GM18907 (cell line): ENCODE results near the gene TBL1Y.
"Not testable (repeated sequence)": the region's sequence is repeated elsewhere in the genome, so short reads cannot be mapped to it uniquely, and the experiment has no call there.

Experiments used
- ATAC-seq: cut with Tn5 transposase; IDR thresholded peaks from one replicate; pipeline ENCODE4 v1.9.1; 2021; ENCODE audit warnings: mild to moderate bottlenecking, moderate library complexity; ENCODE audit not compliant: unreplicated experiment

The TBL1Y gene

DNA sequence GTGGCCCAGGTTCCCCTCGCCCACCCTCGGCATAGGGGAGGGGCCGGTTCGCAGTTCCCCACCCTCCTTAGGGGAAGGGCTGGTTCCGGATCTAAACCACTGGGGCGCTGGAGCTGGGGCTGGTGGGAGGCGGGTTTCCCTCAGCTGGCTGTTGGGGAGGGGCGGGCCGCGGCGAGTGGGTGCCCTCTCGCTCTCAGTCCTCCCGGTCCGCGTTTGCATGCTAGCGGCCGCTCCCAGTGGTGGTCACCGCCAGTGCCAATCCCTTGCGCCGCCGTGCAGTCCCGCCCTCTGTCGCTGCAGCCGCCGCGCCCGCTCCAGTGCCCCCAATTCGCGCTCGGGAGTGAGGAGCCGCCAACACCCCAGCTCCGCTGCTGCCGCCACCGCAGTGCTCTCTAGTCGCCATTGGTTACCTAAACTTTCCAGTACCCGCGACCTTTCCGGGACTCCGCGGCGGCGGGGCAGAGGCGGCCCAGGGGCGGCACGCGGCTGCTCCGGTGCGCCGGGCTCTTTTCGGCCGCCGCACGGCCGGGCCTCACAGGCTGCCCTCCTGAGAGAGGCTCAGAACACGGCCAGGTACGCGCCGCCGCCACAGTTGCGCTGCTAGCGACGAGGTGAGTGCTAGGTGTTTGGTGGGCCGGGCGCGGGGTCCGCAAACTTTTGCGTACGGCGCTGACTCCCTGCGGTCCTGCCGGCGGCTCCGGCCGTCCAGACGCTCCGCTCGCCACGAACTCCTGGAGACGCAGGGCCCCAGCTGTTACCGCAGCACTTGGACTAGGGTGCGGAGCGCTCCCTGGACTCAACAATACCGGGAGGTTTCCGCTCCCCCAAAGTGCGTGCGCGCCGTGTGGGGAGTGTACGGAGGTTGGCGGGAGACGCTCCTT is at the start of gene TBL1Y:
TSS of gene TBL1Y (plus strand) at position 326 of the 881 bp plus-strand sequence. CDS start 114,388 bp downstream, outside the sequence.
- no peak for ATAC-seq

DNA sequence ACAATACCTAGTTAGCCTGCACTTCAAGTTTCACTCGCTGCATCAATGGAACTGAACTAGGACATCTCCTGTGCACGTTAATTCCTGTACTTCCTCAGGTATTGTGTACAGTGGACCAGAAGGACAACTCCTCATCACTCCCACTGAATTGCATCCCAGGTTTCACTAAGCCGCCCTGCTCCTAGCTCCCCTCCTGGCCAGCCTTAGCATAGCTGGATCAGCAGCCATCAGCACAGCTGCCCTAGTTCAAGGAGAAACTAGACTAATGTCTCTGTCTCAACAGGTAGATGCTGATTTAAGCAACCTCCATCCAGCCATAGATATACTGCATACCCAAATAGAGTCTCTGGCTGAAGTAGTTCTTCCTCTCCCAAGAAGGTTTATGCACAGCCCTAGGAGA is 16.0 kb upstream of the TBL1Y start:
- no peak for ATAC-seq

DNA sequence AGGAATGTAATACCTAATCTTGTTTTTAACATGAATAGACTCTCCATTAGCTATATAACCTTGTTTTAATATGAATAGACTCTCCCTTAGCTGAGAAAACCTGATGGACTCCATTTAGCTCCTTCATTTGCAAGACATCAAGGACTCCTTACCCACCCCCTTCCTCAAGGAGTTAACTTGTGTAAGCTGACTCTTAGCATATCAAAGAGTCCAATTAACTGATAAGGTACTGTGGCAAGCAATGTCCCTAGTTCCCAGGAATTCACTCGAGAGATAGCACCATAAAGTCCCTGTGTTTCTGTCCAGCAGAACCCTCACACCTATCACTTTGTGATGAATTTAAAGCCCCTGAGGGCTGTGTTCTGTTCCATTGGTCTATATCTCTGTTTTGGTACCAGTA is 15.3 kb upstream of the TBL1Y start:
- no peak for ATAC-seq

DNA sequence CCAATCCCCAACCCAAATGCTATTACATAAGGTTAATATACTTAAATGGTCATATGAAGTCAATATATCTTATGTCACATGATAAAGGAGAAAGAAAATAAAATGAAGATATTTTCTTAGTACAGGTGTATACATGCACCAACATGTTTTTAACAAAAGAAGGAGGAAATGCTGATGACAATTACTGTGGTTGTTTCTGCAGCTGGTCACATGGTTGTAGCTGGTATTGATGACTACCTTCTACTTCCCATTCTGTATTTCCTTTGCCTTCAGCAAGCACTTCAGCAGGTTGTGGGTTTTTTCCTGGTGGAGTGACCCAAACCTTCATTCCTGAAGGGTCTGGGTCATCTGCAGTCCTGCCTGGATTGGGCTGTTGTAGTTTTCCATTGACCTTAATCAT is 8.4 kb upstream of the TBL1Y start:
- not testable (repeated sequence) for ATAC-seq

DNA sequence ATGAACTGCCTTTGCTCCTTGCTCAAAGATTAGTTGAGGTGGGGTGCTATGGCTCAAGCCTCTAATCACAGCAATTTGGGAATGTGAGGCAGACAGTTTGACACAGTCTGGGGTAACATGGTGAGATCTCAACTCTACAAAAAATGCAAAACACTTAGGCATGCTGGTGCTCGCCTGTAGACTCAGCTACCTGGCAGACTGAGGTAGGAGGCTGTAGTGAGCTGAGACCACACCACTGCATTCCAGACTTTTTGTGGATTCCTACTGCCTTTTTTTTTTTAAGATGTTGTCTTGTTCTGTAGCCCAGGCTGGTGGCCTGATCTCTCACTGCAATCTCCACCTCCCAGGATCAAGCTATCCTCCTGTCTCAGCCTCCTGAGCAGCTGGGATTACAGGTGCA is 2.9 kb upstream of the TBL1Y start:
- ATAC-seq = no peak

DNA sequence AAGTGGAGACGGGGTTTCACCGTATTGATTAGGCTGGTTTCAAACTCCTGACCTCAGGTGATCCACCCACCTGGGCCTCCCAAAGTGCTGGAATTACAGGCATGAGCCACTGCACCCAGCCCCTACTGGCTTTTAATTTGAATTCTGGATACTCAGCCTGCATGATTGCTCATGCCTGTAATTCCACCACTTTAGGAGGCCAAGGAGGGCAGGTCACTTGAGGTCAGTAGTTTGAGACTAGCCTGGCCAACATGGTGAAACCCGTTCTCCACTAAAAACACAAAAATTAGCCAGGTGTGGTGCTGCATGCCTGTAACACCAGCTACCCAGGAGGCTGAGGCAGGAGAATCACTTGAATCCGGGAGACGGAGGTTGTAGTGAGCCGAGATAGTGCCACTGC is 2.5 kb upstream of the TBL1Y start:
- ATAC-seq = not testable (repeated sequence)

DNA sequence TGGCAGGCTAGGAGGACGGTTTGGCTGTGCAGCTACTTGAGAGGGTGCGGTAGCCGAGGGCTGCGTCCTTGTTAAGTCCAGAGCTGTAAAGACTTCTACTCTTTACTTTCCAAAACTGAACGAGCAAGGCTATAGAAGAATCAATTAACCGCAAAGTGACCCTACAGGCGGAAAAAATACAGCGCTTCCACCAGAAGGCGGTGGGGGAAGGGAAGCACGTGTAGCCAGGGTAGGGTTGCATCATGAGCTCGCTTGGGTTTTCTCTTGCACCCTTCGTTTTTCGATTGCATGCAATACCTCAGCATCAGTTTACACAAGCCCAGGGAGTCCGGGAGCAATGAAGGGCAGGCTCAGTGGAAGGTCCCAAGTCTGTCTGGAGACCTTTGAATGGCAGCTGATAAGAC is 1.4 kb upstream of the TBL1Y start:
- no peak for ATAC-seq

DNA sequence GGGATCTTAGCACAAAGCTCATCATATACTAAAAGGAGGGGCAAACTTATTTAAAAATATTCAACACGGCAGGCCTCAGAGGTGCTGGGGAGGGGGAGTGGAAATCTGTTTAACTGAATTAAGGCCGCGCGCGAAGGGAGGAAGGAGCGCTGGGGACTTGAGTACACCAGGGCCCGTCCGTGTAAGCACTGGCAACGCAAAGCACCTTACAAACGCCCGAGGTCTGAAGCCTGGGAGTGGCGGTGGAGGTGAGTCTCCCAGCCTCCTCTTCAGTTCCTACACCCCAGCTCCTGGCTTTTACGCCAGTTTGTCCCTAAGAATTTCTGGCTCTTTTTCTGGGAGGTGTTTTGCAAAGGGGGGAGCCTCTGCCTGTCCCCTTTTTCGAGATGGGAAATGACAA is 641 bp upstream of the TBL1Y start:
- ATAC-seq = no peak

DNA sequence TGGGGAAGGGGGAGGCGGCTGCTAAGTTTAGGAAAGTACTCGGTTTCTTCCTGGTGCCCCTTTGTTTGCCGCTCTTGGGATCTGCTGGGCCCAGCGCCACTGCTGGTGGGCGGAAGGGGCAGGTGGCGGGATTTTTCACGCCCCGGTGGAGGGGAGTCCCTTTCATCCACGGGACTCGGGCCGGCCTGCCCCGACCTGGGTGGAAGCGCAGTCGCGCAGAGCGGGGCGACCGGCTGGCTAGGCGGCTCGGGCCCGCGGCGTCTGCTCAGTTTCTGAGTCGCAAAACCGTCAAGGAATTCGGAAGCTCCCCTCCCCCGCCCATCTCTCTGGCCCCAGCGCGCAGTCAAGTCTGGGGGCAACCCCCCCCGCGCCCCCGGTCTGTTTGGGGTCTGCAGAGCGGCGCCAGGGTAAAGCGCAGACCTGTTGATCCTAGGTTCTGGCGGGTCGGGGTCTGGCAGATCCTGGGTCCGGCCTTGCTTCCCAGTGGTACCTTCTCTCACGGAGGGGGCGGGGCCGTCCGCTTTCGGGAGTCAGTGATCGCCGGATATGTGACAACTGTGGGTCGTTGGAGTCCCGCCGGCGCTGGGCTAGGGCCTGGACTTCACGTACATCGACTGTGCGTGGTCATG is 870 bp downstream of the TBL1Y start, which contains the start of gene AMELY:
TSS of gene AMELY (minus strand) at position 500 of the 629 bp plus-strand sequence. CDS start 39,144 bp downstream, outside the sequence.
- ATAC-seq = no peak

DNA sequence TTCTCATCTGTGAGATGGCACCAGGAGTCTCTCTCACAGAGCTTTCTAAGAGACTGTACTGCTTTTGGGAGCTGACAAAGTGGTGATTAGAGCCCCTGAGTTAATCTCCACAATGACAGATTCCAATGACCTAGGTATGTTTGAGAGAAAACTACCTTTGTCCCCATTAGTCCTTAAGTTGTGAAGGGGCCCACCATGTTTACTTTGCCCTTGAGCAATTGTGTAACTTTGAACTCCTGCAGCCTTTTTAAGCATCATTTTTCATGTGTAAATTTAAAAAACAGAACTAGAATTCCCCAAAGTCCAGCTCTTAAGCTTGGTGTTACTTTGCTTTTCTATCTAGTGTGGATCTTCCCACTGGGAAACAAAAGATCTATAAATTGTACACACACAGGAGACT is 2.9 kb downstream of the TBL1Y start:
- no peak for ATAC-seq

DNA sequence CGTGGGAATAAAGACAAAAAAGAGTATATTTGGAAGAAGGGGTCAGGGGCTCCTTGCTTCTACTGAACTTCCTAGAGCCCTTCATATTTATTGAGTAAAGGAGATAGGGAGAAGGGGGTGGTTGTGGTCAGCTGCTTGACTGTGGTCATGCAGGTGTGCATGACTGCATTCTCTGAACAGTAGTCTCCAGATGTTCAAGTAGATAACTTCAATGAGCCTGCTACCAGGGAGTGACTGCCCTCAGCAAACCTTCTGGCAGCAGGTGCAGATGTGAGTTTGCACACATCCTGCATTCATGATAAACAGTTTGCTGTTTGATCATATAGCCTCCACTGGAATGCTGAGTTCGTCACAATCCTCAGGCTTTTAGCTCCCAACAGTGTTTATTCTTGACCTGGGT is 10.6 kb downstream of the TBL1Y start:
- ATAC-seq = no peak

DNA sequence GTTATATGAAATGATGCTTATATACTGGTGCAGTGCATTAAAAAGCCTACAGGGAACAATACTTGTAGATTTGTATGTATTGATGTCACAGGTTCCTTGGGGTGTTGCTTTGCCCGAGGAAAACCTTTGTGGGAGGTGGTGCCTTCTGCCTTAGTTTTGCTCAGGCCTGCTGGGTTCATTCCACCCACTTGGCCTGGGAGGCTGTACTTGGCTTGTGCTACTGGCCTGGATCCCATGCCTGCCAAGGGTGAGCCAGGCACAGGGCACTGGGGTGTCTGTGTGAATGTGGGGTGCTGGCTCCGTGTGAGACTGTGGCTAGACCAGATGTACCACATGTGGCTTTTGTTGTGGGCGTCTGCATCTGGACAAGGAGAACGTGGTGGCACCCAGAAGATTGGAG is 17.8 kb downstream of the TBL1Y start:
- ATAC-seq = no peak

DNA sequence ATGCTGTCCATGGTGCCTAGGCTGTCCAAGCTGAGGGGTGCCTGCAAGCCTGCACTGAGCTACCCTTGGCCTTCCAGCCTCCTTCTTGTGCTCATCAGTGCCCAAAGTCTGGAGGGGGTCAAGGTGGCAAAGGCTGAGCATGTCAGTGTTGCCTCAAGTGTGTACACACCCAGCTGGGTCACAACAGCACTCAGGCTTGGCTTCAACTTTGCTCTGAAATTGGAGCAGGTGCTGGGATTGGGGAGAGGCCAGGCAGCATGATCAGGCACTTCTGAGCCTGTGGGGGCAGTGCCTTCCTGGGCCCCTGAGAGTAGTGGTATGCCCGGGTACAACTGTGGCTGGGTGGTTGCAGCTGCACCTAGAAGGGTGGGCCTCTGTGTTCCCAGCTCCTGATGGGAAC is 18.7 kb downstream of the TBL1Y start:
- ATAC-seq = no peak

DNA sequence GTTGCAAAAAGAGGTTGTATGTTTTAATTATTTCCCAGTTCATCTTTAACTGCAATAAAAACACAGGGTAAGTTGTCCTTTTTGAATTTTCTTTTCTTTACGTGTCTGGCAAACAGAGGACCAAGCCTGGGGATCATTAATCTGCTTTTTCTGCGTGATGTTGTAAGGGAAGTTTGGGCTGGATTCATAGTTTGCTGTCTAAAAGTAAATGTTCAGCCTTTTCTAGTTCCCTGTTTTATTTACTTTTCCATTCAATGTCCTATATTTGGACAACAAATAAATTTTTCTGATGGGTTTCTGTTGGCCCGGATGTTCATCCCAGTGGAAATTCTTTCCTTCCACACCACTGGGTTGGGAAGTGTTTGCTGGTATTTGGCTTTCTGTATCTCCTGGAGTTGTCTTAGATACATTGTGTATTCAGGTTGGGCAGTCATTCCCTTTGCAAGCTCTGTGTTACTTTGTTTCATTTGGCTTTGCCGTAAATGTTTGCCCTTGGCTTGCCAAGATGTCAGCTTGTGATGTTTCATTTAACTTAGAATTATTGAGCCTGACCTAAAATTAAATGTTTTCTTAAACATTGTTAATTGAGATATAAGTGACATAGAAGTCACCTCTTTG is 21.4 kb downstream of the TBL1Y start:
- no peak for ATAC-seq

DNA sequence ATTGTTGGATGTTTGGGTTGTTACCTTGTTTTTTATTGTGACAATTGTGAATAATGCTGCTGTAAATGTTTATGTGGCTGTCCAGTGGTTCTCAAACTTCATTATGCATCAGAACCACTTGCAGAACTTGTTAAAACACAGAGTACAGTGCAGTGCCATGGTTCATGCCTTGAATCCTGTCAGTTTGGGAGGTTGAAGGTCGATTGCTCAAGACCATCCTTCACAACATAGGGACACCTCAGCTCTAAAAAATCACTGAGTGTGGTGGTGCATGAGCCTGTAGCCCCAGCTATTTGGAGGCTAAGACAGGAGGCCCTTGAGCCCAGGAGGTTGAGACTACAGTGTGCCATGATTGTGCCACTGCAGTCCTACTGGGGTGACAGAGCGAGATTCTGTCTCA is 25.0 kb downstream of the TBL1Y start:
- ATAC-seq = no peak

DNA sequence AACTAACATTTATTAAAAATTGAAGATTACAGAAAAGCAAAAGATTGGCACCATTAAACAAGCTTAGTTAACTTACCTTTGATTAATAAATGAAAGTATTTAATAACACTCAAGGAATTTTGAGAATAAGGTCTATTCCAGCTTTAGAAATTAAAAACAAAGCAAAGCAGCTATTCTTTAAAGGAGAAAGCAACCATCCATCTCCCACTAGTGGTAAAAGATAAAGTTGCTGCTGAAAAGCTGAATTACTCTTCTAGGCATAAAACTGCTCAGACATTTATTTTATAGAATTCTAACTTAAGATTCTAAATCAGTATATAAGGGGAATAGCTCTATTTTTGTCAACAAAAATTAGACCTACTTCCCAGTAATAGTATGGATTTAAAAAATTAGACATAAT is 37.2 kb downstream of the TBL1Y start:
- no peak for ATAC-seq

DNA sequence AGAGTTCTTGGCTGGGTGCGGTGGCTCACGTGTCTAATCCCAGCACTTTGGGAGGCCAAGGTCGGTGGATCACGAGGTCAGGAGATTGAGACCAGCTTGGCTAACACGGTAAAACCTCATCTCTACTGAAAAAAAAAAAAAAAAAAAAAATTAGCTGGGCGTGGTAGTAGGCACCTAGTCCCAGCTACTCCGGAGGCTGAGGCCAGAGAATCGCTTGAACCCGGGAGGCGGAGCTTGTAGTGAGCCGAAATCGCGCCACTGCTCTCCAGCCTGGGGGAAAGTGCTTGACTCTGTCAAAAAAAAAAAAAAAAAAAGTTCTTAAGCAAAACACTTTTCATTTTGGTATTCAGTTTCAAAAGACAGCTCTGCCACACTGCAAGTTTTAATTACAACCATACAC is 37.9 kb downstream of the TBL1Y start:
- no peak for ATAC-seq

DNA sequence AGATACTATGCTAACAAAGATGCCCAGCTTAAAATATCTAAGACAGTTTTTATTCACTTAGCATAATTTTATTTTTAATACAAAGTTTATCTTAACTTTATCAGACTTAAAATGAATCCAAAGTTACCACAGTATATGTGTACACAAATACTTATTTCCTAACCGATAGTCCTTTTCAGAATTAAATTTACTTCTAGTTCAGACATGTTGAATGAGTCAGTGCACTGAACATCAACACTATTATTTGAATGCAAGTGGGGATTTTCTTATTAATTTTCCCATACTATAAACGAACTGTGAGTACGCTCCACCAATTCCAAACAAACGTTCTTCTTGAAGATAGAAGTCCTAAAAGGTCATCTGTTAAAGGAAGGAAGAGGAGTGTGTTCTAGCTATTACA is 39.5 kb downstream of the TBL1Y start:
- ATAC-seq = no peak

DNA sequence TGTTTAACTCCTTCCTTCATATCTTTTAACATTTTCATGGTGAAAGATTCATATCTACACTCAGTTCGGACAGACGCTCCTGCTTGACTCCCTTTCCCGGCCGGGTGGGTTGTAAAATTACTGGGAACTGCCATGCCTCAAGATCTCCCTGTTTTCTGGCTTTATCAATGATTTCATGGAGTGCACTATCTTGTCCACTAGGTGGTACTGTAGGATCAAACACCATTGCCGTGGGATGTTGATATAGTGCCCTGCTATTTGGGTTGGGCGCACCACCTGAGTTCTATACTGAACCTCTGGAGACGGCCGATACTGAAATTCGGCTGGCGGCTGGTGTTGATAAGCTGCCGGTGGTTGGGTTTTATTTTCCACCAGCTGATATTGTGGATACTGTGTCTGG is 54.2 kb downstream of the TBL1Y start:
- no peak for ATAC-seq

DNA sequence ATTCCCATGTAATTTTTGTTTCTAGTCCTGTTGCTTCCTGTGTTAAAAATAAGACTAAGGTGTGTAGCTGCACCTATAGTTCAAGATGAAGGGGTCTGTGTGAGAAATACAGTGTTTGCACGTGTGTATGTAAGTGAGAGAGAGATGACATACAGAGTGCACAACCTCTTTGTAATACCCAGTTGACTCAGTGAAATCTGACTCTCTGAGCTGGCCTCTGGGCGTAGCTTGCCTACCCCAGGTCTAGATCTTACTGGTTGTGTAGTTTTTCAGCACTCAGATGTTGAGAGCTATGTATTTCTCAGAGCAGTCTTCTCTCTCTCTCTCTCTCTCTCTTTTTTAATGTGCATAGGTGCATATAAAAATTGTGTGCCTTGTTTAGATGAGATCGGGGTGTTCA is 56.0 kb downstream of the TBL1Y start:
- ATAC-seq = no peak

DNA sequence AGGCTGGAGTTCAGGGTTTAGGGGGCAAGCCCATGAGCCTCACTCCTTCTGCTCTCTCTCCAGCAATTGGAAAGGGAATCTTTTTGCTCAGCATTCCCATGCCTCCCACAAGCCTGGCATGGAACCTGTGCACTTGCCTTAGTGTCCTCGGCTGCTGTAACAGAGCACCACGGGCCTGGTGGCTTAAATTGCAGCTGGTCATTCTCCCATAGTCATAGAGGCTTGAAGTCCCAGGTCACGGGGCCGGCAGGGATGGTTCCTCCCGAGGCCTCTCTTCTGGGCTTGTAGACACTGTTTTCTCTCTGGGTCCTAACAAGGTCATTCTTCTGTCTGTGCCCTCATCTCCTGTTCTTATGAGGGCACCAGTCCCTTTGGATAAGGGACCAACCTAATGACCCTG is 57.2 kb downstream of the TBL1Y start:
- no peak for ATAC-seq

DNA sequence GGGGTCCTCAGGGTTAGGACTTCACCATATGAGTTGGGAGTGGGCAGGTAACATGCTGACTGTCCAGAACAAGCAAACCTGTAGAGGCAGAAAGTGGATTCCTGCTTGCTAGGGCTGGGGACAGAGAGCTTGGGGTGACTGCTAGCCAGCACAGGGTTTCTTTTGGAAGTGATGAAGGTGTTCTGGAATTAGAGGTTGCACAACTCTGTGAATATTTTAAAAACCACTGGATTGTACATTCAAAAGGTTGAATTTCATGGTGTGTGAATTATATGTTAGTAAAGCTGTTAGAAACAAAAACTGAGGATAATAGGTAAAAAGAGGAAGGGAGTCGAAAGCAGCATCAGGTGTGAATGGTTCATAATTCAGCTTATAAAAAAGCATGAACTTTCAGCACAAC is 57.7 kb downstream of the TBL1Y start:
- no peak for ATAC-seq
